Neutrophil (primary cell): ENCODE data around the gene ZBTB39.
"Not testable (repeated sequence)": the region's sequence is repeated elsewhere in the genome, so short reads cannot be mapped to it uniquely, and the experiment has no call there.

ENCODE experiments used
- H3K27ac ChIP-seq: fragments of 200-600 bp; sonication (generic); 2 replicates; pipeline ENCODE4 v1.5.1; 2016; ENCODE audit warnings: mild to moderate bottlenecking, moderate library complexity
- H3K27me3 ChIP-seq: fragments of 200-600 bp; sonication (generic); 2 replicates; pipeline ENCODE4 v1.6.0; 2016; ENCODE audit warnings: mild to moderate bottlenecking
- H3K36me3 ChIP-seq: fragments of 200-600 bp; sonication (generic); 2 replicates; pipeline ENCODE4 v1.5.1; 2017
- H3K4me1 ChIP-seq, 2 experiments: fragments of 200-600 bp in 1 of 2; sonication (generic) in 1 of 2; 1 replicate in 1 of 2; 2 replicates in 1 of 2; pipeline versions ENCODE4 v1.5.1 to v1.6.1; 2013 to 2016; ENCODE audit warnings: low read depth in 1 of 2, low read length in 1 of 2, mild to moderate bottlenecking in 1 of 2, moderate library complexity in 1 of 2; ENCODE audit not compliant: control insufficient read depth in 1 of 2, insufficient read depth in 1 of 2
- H3K4me3 ChIP-seq, 2 experiments: fragments of 200-600 bp in 1 of 2; sonication (generic) in 1 of 2; 1 replicate in 1 of 2; 2 replicates in 1 of 2; pipeline ENCODE4 v1.5.1; 2013 to 2016; ENCODE audit warnings: low read depth in 1 of 2, low read length in 1 of 2, mild to moderate bottlenecking in 1 of 2, moderate library complexity in 1 of 2
- H3K9me3 ChIP-seq: fragments of 200-600 bp; sonication (generic); 2 replicates; pipeline ENCODE4 v1.5.1; 2016
- TF ChIP-seq, protein P1 (sequence below): fragments of 200-600 bp; sonication (generic); IDR thresholded peaks from 2 replicates; pipeline ENCODE4 v1.5.1; 2016; ENCODE audit warnings: antibody characterized with exemption

ZBTB39 gene

GRCh38 chr12:56979628-56980027 is 26.7 kb downstream of the ZBTB39 start:
- H3K36me3 ChIP-seq = no peaks in the 10 kb centered on the region
- no peaks in the 10 kb centered on the region for H3K27me3 ChIP-seq
- TF ChIP-seq, protein P1, sequence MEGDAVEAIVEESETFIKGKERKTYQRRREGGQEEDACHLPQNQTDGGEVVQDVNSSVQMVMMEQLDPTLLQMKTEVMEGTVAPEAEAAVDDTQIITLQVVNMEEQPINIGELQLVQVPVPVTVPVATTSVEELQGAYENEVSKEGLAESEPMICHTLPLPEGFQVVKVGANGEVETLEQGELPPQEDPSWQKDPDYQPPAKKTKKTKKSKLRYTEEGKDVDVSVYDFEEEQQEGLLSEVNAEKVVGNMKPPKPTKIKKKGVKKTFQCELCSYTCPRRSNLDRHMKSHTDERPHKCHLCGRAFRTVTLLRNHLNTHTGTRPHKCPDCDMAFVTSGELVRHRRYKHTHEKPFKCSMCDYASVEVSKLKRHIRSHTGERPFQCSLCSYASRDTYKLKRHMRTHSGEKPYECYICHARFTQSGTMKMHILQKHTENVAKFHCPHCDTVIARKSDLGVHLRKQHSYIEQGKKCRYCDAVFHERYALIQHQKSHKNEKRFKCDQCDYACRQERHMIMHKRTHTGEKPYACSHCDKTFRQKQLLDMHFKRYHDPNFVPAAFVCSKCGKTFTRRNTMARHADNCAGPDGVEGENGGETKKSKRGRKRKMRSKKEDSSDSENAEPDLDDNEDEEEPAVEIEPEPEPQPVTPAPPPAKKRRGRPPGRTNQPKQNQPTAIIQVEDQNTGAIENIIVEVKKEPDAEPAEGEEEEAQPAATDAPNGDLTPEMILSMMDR = no peak
- H3K4me3 ChIP-seq = no peak overlapping the region
- H3K4me1 ChIP-seq = no peaks in the 10 kb centered on the region
- no peak overlapping the region for H3K27ac ChIP-seq
- H3K9me3 ChIP-seq = no peaks in the 10 kb centered on the region

DNA sequence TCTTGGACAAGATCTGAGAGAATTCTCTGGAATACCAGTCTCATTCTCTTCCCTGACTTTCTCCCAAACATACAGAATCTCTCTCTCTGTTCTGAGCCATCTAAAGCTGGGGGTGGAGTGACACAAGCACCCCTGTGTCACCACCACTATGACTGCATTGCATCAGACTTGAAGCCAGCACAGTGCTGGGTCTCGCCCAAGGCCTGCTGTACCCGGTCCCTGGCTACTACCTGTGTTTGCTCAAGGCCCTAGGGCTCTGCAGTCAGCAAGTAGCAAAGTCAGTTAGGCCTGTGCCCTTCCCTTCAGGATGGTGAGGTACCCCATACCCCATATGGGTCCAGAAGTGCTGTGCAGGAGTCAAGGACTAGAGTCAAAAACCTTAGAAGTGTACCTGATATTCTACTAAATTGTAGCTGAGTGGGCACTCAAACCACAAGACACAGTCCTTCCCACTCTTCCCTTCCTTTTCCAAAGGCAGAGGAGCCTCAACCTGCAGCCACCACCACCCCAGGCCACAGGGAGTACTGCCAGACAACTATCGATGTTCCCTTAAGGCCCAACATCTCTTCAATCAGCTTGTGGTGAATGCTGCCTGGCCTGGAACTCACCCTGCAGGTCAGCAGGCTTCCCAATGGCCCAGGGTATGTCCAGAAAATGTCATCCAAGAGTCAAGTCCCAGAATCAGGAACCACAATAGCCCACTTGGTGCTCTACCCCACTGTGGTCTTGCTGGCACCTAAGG is 27.8 kb downstream of the ZBTB39 start:
- Histone ChIP-seq H3K36me3 (no peaks in the 10 kb centered on the region), H3K9me3 (no peaks in the 10 kb centered on the region), H3K27me3 (no peaks in the 10 kb centered on the region), H3K27ac (no peak overlapping the region), H3K4me1 (no peaks in the 10 kb centered on the region), H3K4me3 (no peak overlapping the region)
- TF ChIP-seq, protein P1 = no peak

DNA sequence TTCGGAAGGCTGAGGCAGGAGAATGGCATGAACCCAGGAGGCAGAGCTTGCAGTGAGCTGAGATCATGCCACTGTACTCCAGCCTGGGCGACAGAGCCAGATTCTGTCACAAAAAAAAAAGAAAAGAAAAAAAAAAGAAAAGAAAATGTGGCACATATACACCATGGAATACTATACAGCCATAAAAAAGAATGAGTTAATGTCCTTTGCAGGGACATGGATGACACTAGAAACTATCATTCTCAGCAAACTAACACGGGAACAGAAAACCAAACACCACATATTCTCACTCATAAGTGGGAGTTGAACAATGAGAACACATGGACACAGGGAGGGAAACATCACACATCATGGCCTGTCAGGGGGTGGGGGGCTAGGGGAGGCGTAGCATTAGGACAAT is 29.0 kb downstream of the ZBTB39 start:
- not testable (repeated sequence) for H3K27ac ChIP-seq, H3K36me3 ChIP-seq, H3K9me3 ChIP-seq, H3K4me3 ChIP-seq, H3K27me3 ChIP-seq, H3K4me1 ChIP-seq

GRCh38 chr12:56974224-56974623 is 32.1 kb downstream of the ZBTB39 start:
- H3K27ac ChIP-seq, H3K4me3 ChIP-seq, H3K27me3 ChIP-seq, H3K9me3 ChIP-seq, H3K4me1 ChIP-seq, H3K36me3 ChIP-seq: not testable (repeated sequence)

DNA sequence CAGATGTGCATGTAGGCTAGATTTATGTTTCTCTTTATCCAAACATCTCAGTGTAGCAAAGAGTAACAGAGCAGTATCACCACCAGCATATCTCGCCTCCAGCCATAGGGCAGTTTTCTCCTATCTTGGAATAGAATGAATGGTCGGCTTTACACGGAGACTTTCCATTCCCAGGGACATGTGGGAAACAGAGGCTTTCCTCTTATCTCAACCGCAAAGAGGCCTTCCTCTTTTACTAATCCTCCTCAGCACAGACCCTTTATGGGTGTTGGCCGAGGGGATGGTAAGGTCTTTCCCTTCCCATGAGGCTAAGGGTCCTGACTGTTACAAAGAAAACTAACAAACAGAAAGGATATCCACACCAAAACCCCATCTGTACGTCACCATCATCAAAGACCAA is 37.4 kb downstream of the ZBTB39 start:
- H3K4me1 ChIP-seq, H3K4me3 ChIP-seq, H3K9me3 ChIP-seq, H3K27ac ChIP-seq, H3K27me3 ChIP-seq, H3K36me3 ChIP-seq: not testable (repeated sequence)

- H3K4me1 ChIP-seq, H3K4me3 ChIP-seq, H3K27ac ChIP-seq, H3K36me3 ChIP-seq, H3K27me3 ChIP-seq, H3K9me3 ChIP-seq: not testable (repeated sequence)
Measured at GRCh38 chr12:56965997-56966642, 40.2 kb downstream of the ZBTB39 start.

- not testable (repeated sequence) for H3K36me3 ChIP-seq, H3K27ac ChIP-seq, H3K4me3 ChIP-seq, H3K9me3 ChIP-seq, H3K27me3 ChIP-seq, H3K4me1 ChIP-seq
Measured at GRCh38 chr12:56965124-56965523, 41.2 kb downstream of the ZBTB39 start.

DNA sequence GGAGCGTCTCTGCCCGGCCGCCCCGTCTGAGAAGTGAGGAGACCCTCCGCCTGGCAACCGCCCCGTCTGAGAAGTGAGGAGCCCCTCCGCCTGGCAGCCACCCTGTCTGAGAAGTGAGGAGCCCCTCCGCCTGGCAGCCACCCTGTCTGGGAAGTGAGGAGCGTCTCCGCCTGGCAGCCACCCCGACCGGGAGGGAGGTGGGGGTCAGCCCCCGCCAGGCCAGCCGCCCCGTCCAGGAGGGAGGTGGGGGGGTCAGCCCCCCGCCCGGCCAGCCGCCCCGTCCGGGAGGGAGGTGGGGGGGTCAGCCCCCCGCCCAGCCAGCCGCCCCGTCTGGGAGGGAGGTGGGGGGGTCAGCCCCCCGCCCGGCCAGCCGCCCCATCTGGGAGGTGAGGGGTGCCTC is 42.8 kb downstream of the ZBTB39 start:
- not testable (repeated sequence) for H3K27ac ChIP-seq, H3K27me3 ChIP-seq, H3K36me3 ChIP-seq, H3K4me1 ChIP-seq, H3K9me3 ChIP-seq, H3K4me3 ChIP-seq

DNA sequence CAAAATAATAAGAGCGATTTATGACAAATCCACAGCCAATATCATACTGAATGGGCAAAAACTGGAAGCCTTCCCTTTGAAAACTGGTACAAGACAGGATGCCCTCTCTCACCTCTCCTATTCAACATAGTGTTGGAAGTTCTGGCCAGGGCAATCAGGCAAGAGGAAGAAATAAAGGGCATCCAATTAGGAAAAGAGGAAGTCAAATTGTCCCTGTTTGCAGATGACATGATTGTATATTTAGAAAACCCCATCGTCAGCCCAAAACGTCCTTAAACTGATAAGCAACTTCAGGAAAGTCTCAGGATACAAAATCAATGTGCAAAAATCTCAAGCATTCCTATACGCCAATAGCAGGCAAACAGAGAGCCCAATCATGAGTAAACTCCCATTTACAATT is 44.1 kb downstream of the ZBTB39 start:
- not testable (repeated sequence) for H3K4me3 ChIP-seq, H3K9me3 ChIP-seq, H3K27me3 ChIP-seq, H3K36me3 ChIP-seq, H3K27ac ChIP-seq, H3K4me1 ChIP-seq
